Kidney (tissue), 14 donors: ENCODE results near the gene FGD6. TPM values are rescaled to one million over a fixed set of nuclear protein-coding genes. Genes with fewer than 3 reads are reported as not detected.

ENCODE experiments used
- DNase-seq, 5 donors: peaks; one replicate each; pipeline ENCODE4 v3.0.0-alpha.2; 2013 to 2020
- FAIRE-seq: peaks from 2 replicates; lab custom pipeline; 2012; peaks lifted over from hg19 to GRCh38; lab: Jason Lieb, UNC
- H3K27ac ChIP-seq, 2 donors: one replicate each; pipeline ENCODE4 v1.7.0; 2013; ENCODE audit warnings: low read depth in 2 of 2, low read length in 2 of 2, inconsistent platforms in 1 of 2
- H3K27me3 ChIP-seq: one replicate; pipeline ENCODE4 v1.7.1; 2013; ENCODE audit warnings: low read length, inconsistent platforms; ENCODE audit not compliant: control insufficient read depth, insufficient read depth
- H3K36me3 ChIP-seq, 3 donors: one replicate each; pipeline versions ENCODE4 v1.7.0 to v1.7.1; 2013; ENCODE audit warnings: low read length in 3 of 3, control low read depth in 1 of 3, inconsistent platforms in 1 of 3; ENCODE audit not compliant: insufficient read depth in 3 of 3, control insufficient read depth in 2 of 3
- H3K4me1 ChIP-seq, 3 donors: one replicate each; pipeline versions ENCODE4 v1.7.0 to v1.7.1; 2013; ENCODE audit warnings: low read length in 3 of 3, inconsistent platforms in 1 of 3, low read depth in 1 of 3; ENCODE audit not compliant: control insufficient read depth in 2 of 3, insufficient read depth in 2 of 3
- H3K4me3 ChIP-seq, 3 donors: one replicate each; pipeline versions ENCODE4 v1.7.0 to v1.8.1; 2013; ENCODE audit warnings: low read length in 3 of 3, control low read depth in 1 of 3, inconsistent platforms in 1 of 3
- H3K9ac ChIP-seq, 3 donors: one replicate each; pipeline versions ENCODE4 v1.7.0 to v1.7.1; 2013; ENCODE audit warnings: low read length in 3 of 3, control low read depth in 1 of 3, inconsistent platforms in 1 of 3
- H3K9me3 ChIP-seq, 3 donors: one replicate each; pipeline versions ENCODE4 v1.7.0 to v1.7.1; 2013; ENCODE audit warnings: low read length in 3 of 3, control low read depth in 1 of 3, inconsistent platforms in 1 of 3; ENCODE audit not compliant: control insufficient read depth in 2 of 3, insufficient read depth in 1 of 3
- CTCF ChIP-seq: IDR thresholded peaks from 3 replicates; pipeline ENCODE4 v1.5.1; 2012; ENCODE audit warnings: mild to moderate bottlenecking, moderate library complexity, borderline replicate concordance; ENCODE audit not compliant: insufficient read depth; ENCODE audit errors: extremely low read depth
- intact Hi-C: fragments of 100-400 bp; cut with DNase I; formaldehyde crosslinking; loops from one replicate; pipeline ENCODE4 v1.11.1; 2022
- polyA plus RNA-seq: library from polyadenylated mRNA; stranded (reverse); fragments of 350-450 nt; fragmentation: Illumina TruSeq; extraction: RNeasy Lipid Tissue Mini Kit (QIAGEN cat#74804); gene quantifications from one replicate; pipeline ENCODE4 v1.2.3, GENCODE V29; 2014; ENCODE audit warnings: low read depth, low replicate concordance; ENCODE audit not compliant: insufficient read depth
- total RNA-seq: library from RNA; stranded (reverse); fragmentation: NEBNext Ultra II Directional; extraction: Animal tissue kit (Norgen Biotek cat#: 25700); gene quantifications from one replicate; pipeline ENCODE4 v1.2.1, GENCODE V29; 2021
- donor health status: control.
- donor health status: control.
- donor health status: control.
- donor health status: control.
- donor health status: control.
- donor health status: DM: yes; HTN: yes; CAD: no.
- donor health status: Normal renal cell carcinoma (clear cell type).

The FGD6 gene
- total and polyA plus RNA-seq, 2 donors from 2014 or later = 1.2 to 19.8 TPM

GRCh38 chr12:95151406-95151805 lies 65.9 kb downstream of the FGD6 start:
- no peak overlapping the region for H3K9ac ChIP-seq
- H3K9me3 ChIP-seq = no peaks in the 10 kb centered on the region
- no peak for FAIRE-seq
- DNase-seq = no peak
- no peaks in the 10 kb centered on the region for H3K36me3 ChIP-seq
- no peak overlapping the region for H3K4me3 ChIP-seq
- intact Hi-C loops = no loop called here
- H3K27ac ChIP-seq = no peak overlapping the region
- no peak for TF ChIP-seq CTCF
- H3K27me3 ChIP-seq = no peaks in the 10 kb centered on the region
- no peaks in the 10 kb centered on the region for H3K4me1 ChIP-seq

GRCh38 chr12:95150501-95150900 lies 66.8 kb downstream of the FGD6 start:
- Histone ChIP-seq H3K9me3 (no peaks in the 10 kb centered on the region), H3K4me3 (no peak overlapping the region), H3K27ac (no peak overlapping the region), H3K9ac (no peak overlapping the region), H3K27me3 (no peaks in the 10 kb centered on the region), H3K4me1 (no peaks in the 10 kb centered on the region), H3K36me3 (no peaks in the 10 kb centered on the region)
- no peak for FAIRE-seq
- no peak for TF ChIP-seq CTCF
- intact Hi-C loops = no loop called here
- no peak for DNase-seq

GRCh38 chr12:95147866-95148265 lies 69.4 kb downstream of the FGD6 start:
- no peak for TF ChIP-seq CTCF
- H3K9me3 ChIP-seq = no peaks in the 10 kb centered on the region
- intact Hi-C loops = no loop called here
- H3K9ac ChIP-seq = no peak overlapping the region
- no peak overlapping the region for H3K27ac ChIP-seq
- no peaks in the 10 kb centered on the region for H3K4me1 ChIP-seq
- no peak for DNase-seq
- no peak overlapping the region for H3K4me3 ChIP-seq
- no peak for FAIRE-seq
- no peaks in the 10 kb centered on the region for H3K36me3 ChIP-seq
- no peaks in the 10 kb centered on the region for H3K27me3 ChIP-seq

- intact Hi-C loops = no loop called here
- Histone ChIP-seq H3K27me3 (no peaks in the 10 kb centered on the region), H3K9me3 (no peaks in the 10 kb centered on the region), H3K27ac (no peak overlapping the region), H3K4me3 (no peak overlapping the region), H3K9ac (no peak overlapping the region), H3K36me3 (no peaks in the 10 kb centered on the region), H3K4me1 (no peaks in the 10 kb centered on the region)
- no peak for DNase-seq
- no peak for TF ChIP-seq CTCF
- FAIRE-seq = no peak
These were observed 70.5 kb downstream of the FGD6 start for GRCh38 chr12:95146769-95147168.
